HG03025 (cell line): ENCODE results near the gene DUSP8.

Source experiments
- ATAC-seq: cut with Tn5 transposase; IDR thresholded peaks from one replicate; pipeline ENCODE4 v1.9.1; 2021; ENCODE audit warnings: mild to moderate bottlenecking, moderate library complexity; ENCODE audit not compliant: unreplicated experiment, low FRiP score

The DUSP8 gene

DNA sequence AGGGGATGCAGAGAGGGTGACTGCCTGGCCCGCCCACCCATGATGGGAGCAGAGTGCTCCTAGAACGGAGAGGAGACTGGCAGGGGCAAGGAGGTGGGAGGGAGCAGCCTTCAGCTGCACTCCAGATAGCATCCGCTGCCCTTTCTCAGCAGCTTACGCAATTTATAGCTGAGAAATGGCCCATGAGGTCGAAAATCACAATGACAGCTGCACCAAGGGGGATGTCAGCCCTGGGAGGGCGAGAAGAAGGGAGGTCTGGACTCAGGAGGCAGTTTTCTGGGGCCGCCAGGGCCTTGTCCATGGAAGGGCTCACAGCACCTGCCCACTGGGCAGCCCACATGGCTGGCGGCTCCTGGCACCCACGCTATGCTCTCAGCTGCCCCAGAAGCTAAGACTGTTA, 67.9 kb downstream of the DUSP8 start:
- no peak for ATAC-seq
